Measurements from ENCODE around the gene CNTNAP4. TPM values are rescaled to one million over a fixed set of nuclear protein-coding genes. Genes with fewer than 3 reads are reported as not detected.

Gene CNTNAP4
- total and polyA plus RNA-seq, 2 of the 4 experiments (the other 2 are of a cell fraction): not detected

- Histone ChIP-seq H3K14ac (replicated peaks; ENCODE audit: low read depth, low read length) (no peak overlapping the region), H2AFZ (replicated peaks; ENCODE audit: low read length, poor library complexity) (no peak overlapping the region), H3K9me1 (ENCODE audit: insufficient read depth, low read length) (no peaks in the 10 kb centered on the region), H3K9me3 (ENCODE audit: control insufficient read depth, insufficient read depth, low read length) (0 out of 2 replicates have a peak, but pooled peaks cover 3% of the 10 kb centered on the region), H3K27ac (ENCODE audit: insufficient read depth, low read length) (no peak overlapping the region), H2BK20ac (ENCODE audit: low read depth, low read length) (no peak overlapping the region), H2BK15ac (ENCODE audit: low read depth, low read length) (no peak overlapping the region), H3K56ac (ENCODE audit: extremely low read depth, insufficient read depth, low read length) (no peak overlapping the region), H3K79me1 (ENCODE audit: low read depth in 1 of 2, low read length in 2 of 2) (no peaks in the 10 kb centered on the region), H3K4me1 (ENCODE audit: control insufficient read depth, insufficient read depth, low read length) (no peaks in the 10 kb centered on the region), H2BK5ac (ENCODE audit: low read depth, low read length, poor library complexity, severe bottlenecking) (no peak overlapping the region), H3K27me3 (ENCODE audit: control insufficient read depth, insufficient read depth, low read length) (no peaks in the 10 kb centered on the region), H4K8ac (ENCODE audit: low read depth in 2 of 2, low read length in 2 of 2) (no peak overlapping the region), H4K5ac (ENCODE audit: low read depth, low read length) (no peak overlapping the region), H3K36me3 (ENCODE audit: control insufficient read depth, insufficient read depth, low read length) (no peaks in the 10 kb centered on the region), H4K91ac (ENCODE audit: insufficient read depth, low read depth, low read length) (no peak overlapping the region), H3K9ac (ENCODE audit: low read depth, low read length) (no peak overlapping the region), H2AK9ac (replicated peaks; ENCODE audit: low read depth, low read length, poor library complexity) (no peak overlapping the region), H4K20me1 (ENCODE audit: insufficient read depth, low read length) (no peaks in the 10 kb centered on the region), H2AK5ac (ENCODE audit: low read depth, low read length) (no peak overlapping the region), H3K4me2 (ENCODE audit: low read depth, low read length) (no peak overlapping the region), H3K4ac (ENCODE audit: low read depth, low read length) (no peak overlapping the region), H2BK120ac (ENCODE audit: low read depth, low read length) (no peak overlapping the region), H3K23ac (ENCODE audit: low read depth, low read length) (no peak overlapping the region), H3K18ac (ENCODE audit: low read depth, low read length) (no peak overlapping the region), H3K4me3 (ENCODE audit: insufficient read depth, low read depth, low read length) (no peak overlapping the region)
- dilution Hi-C loops (cut with HindIII; ENCODE audit: low sequenced_read_pairs, unreplicated experiment) (no loop called here), in situ Hi-C loops (cut with MboI; ENCODE audit: low sequenced_read_pairs) (no loop called here), intact Hi-C loops (cut with micrococcal nuclease) (no loop called here)
- ATAC-seq (ENCODE audit: low read depth) (no peak), DNase-seq (no peak)
- TF ChIP-seq MXI1 (IDR thresholded peaks at IDR 0.05; ENCODE audit: borderline replicate concordance, low read depth, low read length): no peak
- TF ChIP-seq MAFK (IDR thresholded peaks at IDR 0.05; ENCODE audit: low read depth, low read length): peak; percentile 60
- WGBS, 2 experiments (ENCODE audit: extremely low coverage in 2 of 2, insufficient read length in 1 of 2): no CpG with 5 or more reads among the region's 4 CpGs
- BruUV-seq (replicated peaks): no TSS peak
- ChIA-PET CTCF (no interaction called here), POLR2A (ENCODE audit: unreplicated experiment) (no interaction called here)
Measured at GRCh38 chr16:76607317-76607716, 330.1 kb downstream of the CNTNAP4 start.

Small RNA genes within 50 kb of the gene (microRNA-seq; reads per million reads assigned to microRNA genes)
- gene RF00133 (ENCODE audit: insufficient read depth, insufficient read length) (not detected), gene RN7SKP233 (ENCODE audit: insufficient read depth, insufficient read length) (not detected)

Small RNA genes within 50 kb of the gene (small RNA-seq; reads per million reads assigned to genes)
- gene RF00133 (0 reads per million in 5 experiments), gene RN7SKP233 (0 reads per million in 5 experiments)
